ENCODE measurements around the gene CAPN14.

The CAPN14 gene

GRCh38 chr2:31139671-31140070, 77.6 kb downstream of the CAPN14 start:
- no peak for DNase-seq (ENCODE audit: low read depth)

GRCh38 chr2:31138037-31138962, 79.0 kb downstream of the CAPN14 start, which contains the start of gene GALNT14:
GALNT14 (minus strand) TSS chr2:31138440; CDS start chr2:31138086, 354 bp downstream.
- DNase-seq (ENCODE audit: low read depth): peak; percentile 22

- DNase-seq (ENCODE audit: low read depth): no peak
These were observed 79.9 kb downstream of the CAPN14 start for GRCh38 chr2:31137211-31138036.

- DNase-seq (ENCODE audit: low read depth): no peak
These were observed 80.6 kb downstream of the CAPN14 start for GRCh38 chr2:31136732-31137131.

- DNase-seq (ENCODE audit: low read depth): no peak
These were observed 81.3 kb downstream of the CAPN14 start for GRCh38 chr2:31136000-31136399.

GRCh38 chr2:31134480-31134879, 82.8 kb downstream of the CAPN14 start:
- no peak for DNase-seq (ENCODE audit: low read depth)

- DNase-seq (ENCODE audit: low read depth): no peak
These were observed 84.5 kb downstream of the CAPN14 start for GRCh38 chr2:31132786-31133185.

- no peak for DNase-seq (ENCODE audit: low read depth)
These were observed 85.4 kb downstream of the CAPN14 start for GRCh38 chr2:31131871-31132270.

GRCh38 chr2:31129375-31130171, 87.7 kb downstream of the CAPN14 start:
- DNase-seq (ENCODE audit: low read depth): no peak

GRCh38 chr2:31127931-31128330, 89.4 kb downstream of the CAPN14 start:
- DNase-seq (ENCODE audit: low read depth): no peak

GRCh38 chr2:31125918-31126695, 91.2 kb downstream of the CAPN14 start:
- no peak for DNase-seq (ENCODE audit: low read depth)

- DNase-seq (ENCODE audit: low read depth): no peak
These were observed 92.4 kb downstream of the CAPN14 start for GRCh38 chr2:31124904-31125303.
